ENCODE results near the gene B4GALT2. TPM values are rescaled to one million over a fixed set of nuclear protein-coding genes. Genes with fewer than 3 reads are reported as not detected.

Gene B4GALT2
- total and polyA plus RNA-seq, 2 donors (not counting 1 experiment from before 2014, with no cell fraction given), result 4.6 to 6.5 TPM

DNA sequence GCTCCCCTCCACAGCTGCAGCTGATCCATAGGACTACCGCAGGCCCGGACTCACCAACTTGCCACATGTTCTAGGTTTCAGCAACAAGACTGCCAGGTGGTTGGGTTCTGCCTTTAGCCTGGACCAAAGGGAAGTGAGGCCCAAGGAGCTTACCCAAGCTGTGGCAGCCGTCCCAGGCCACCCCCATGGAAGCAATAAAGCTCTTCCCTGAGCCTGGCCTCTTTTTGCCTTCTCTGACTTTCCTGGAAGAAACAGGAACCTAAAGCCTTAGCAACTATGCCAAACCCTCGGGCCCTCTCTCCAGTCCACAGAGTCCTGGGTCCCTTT is 48.1 kb upstream of the B4GALT2 start:
- H3K4me1 Mint-ChIP-seq, result peaks cover 19% of the 10 kb centered on the region
- TF ChIP-seq, protein P1, sequence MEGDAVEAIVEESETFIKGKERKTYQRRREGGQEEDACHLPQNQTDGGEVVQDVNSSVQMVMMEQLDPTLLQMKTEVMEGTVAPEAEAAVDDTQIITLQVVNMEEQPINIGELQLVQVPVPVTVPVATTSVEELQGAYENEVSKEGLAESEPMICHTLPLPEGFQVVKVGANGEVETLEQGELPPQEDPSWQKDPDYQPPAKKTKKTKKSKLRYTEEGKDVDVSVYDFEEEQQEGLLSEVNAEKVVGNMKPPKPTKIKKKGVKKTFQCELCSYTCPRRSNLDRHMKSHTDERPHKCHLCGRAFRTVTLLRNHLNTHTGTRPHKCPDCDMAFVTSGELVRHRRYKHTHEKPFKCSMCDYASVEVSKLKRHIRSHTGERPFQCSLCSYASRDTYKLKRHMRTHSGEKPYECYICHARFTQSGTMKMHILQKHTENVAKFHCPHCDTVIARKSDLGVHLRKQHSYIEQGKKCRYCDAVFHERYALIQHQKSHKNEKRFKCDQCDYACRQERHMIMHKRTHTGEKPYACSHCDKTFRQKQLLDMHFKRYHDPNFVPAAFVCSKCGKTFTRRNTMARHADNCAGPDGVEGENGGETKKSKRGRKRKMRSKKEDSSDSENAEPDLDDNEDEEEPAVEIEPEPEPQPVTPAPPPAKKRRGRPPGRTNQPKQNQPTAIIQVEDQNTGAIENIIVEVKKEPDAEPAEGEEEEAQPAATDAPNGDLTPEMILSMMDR (IDR thresholded peaks at IDR 0.05), result no peak
- no peak for TF ChIP-seq EZH2 (IDR thresholded peaks at IDR 0.05; ENCODE audit: borderline replicate concordance, insufficient read depth, low read depth, low read length, poor library complexity, severe bottlenecking)
- H4K20me1 ChIP-seq (ENCODE audit: control insufficient read depth, insufficient read depth, low read length, poor library complexity, severe bottlenecking), result no peaks in the 10 kb centered on the region
- H3K4me2 ChIP-seq (replicated peaks; ENCODE audit: low read depth, low read length, poor library complexity, severe bottlenecking), result no peak overlapping the region
- CTCF ChIA-PET, result interaction anchor here (0.6 to 10.3 kb wide), 7 partner anchors 12 to 166 kb away, joined by 3 to 118 read pairs (median 5); no protein-coding TSS in a partner anchor
- DNase-seq, result no peak
- POLR2A ChIA-PET, result no interaction called here
- no peak overlapping the region for H3K9ac ChIP-seq (ENCODE audit: low read length)
- H3K9me3 Mint-ChIP-seq (ENCODE audit: insufficient read depth), result no peaks in the 10 kb centered on the region
- ATAC-seq (ENCODE audit: low read depth), result no peak
- no peak overlapping the region for H2AFZ ChIP-seq (ENCODE audit: insufficient read depth, low read depth, low read length, poor library complexity, severe bottlenecking)
- peaks cover 26% of the 10 kb centered on the region for H3K27me3 Mint-ChIP-seq
- H3K27me3 ChIP-seq (replicated peaks in 1 of 4; ENCODE audit: control extremely low read depth in 1 of 4, control insufficient read depth in 3 of 4, insufficient read depth in 4 of 4, low read length in 3 of 4), result peaks cover 0 to 37% (median 23%) of the 10 kb centered on the region in 4 experiments
- no peak overlapping the region for H3K27ac Mint-ChIP-seq
- intact Hi-C loops (cut with micrococcal nuclease), result loop anchor here (5.0 kb wide), 1 partner anchor 116 kb away; no protein-coding TSS in a partner anchor
- 89% methylated on average over 4 of the region's 4 CpGs for WGBS (ENCODE audit: insufficient coverage)
- no peaks in the 10 kb centered on the region for H3K36me3 ChIP-seq (replicated peaks in 1 of 2; ENCODE audit: control extremely low read depth in 1 of 2, control insufficient read depth in 1 of 2, extremely low read depth in 1 of 2, insufficient read depth in 2 of 2, low read length in 1 of 2)
- peaks cover 23 to 25% of the 10 kb centered on the region in 2 donors for H3K4me1 ChIP-seq (ENCODE audit: control insufficient read depth in 2 of 2, insufficient read depth in 2 of 2, low read length in 2 of 2)
- H3K4me3 ChIP-seq (ENCODE audit: control extremely low read depth in 1 of 5, extremely low read depth in 1 of 5, insufficient read depth in 1 of 5, low read depth in 2 of 5, low read length in 4 of 5), result no peak overlapping the region
- H3K27ac ChIP-seq (ENCODE audit: low read length in 2 of 2), result no peak overlapping the region
- no peak overlapping the region for H3K4me3 Mint-ChIP-seq
- H3K9me3 ChIP-seq (ENCODE audit: control extremely low read depth in 1 of 3, control insufficient read depth in 2 of 3, insufficient read depth in 1 of 3, low read length in 2 of 3), result peaks cover 0 to 14% (median 0%) of the 10 kb centered on the region in 3 donors
- H3K79me2 ChIP-seq (ENCODE audit: control insufficient read depth, insufficient read depth, low read length), result no peaks in the 10 kb centered on the region

DNA sequence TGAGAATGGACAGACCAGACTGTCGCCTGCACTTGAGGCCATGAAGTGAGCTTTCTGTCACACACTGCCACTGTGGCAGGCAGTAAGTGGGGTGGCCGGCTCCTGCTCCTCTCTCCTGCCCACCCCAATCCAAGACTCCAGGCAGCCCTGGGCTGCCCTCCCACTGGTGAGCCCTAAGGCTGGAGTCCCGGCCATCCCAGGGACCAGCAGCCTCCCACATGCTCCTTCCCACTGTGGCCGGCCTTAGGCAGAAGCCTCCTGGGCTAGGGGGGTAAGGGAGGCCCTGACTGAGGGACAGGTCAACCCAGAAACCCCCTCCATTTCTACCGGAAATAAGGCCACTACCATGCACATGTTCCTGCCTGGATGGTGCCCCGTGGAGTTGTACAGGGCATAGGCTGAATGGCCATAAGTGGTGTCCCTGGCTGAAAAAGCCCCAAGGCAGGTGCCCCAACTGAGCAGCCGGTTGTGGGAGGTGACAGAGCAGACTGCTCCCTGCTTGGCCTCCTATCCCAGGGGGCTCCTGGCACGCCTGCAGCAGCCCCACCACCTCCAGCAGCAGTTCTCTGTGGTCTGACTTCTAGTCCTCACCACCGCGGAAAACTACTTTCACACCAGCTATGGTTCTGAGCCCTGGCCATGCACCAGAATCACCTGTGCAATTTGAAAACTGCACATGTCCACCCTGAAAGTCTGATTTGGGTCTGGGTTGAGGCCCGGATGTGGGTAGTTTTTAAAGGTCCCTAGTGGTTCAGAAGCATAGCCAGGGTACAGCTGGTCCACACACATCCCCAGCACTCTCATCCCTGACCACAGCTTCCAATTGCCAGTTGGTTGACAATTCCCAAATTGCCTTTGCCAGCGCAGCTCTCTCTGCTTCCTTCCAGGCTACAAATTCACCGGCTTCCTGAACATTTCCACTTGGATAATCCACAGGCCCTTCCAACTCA is 47.0 kb upstream of the B4GALT2 start:
- intact Hi-C loops (cut with micrococcal nuclease), result loop anchor here (5.0 kb wide), 1 partner anchor 115 kb away; no protein-coding TSS in a partner anchor
- Histone ChIP-seq H3K4me3 (ENCODE audit: control extremely low read depth in 1 of 5, extremely low read depth in 1 of 5, insufficient read depth in 1 of 5, low read depth in 2 of 5, low read length in 4 of 5) (no peak overlapping the region), H3K79me2 (ENCODE audit: control insufficient read depth, insufficient read depth, low read length) (no peaks in the 10 kb centered on the region), H3K4me2 (replicated peaks; ENCODE audit: low read depth, low read length, poor library complexity, severe bottlenecking) (no peak overlapping the region), H3K27me3 (replicated peaks in 1 of 4; ENCODE audit: control extremely low read depth in 1 of 4, control insufficient read depth in 3 of 4, insufficient read depth in 4 of 4, low read length in 3 of 4) (peaks cover 0 to 39% (median 26%) of the 10 kb centered on the region in 4 experiments), H3K9me3 (ENCODE audit: control extremely low read depth in 1 of 3, control insufficient read depth in 2 of 3, insufficient read depth in 1 of 3, low read length in 2 of 3) (peaks cover 0 to 14% (median 0%) of the 10 kb centered on the region in 3 donors), H4K20me1 (ENCODE audit: control insufficient read depth, insufficient read depth, low read length, poor library complexity, severe bottlenecking) (no peaks in the 10 kb centered on the region), H3K27ac (ENCODE audit: low read length in 2 of 2) (no peak overlapping the region), H2AFZ (ENCODE audit: insufficient read depth, low read depth, low read length, poor library complexity, severe bottlenecking) (no peak overlapping the region), H3K9ac (ENCODE audit: low read length) (no peak overlapping the region), H3K4me1 (ENCODE audit: control insufficient read depth in 2 of 2, insufficient read depth in 2 of 2, low read length in 2 of 2) (peaks cover 29 to 30% of the 10 kb centered on the region in 2 donors), H3K36me3 (replicated peaks in 1 of 2; ENCODE audit: control extremely low read depth in 1 of 2, control insufficient read depth in 1 of 2, extremely low read depth in 1 of 2, insufficient read depth in 2 of 2, low read length in 1 of 2) (no peaks in the 10 kb centered on the region)
- no peak for TF ChIP-seq EZH2 (IDR thresholded peaks at IDR 0.05; ENCODE audit: borderline replicate concordance, insufficient read depth, low read depth, low read length, poor library complexity, severe bottlenecking)
- TF ChIP-seq, protein P1 (IDR thresholded peaks at IDR 0.05), result no peak
- ATAC-seq (ENCODE audit: low read depth), result no peak
- Mint-ChIP-seq H3K27me3 (peaks cover 26% of the 10 kb centered on the region), H3K4me3 (no peak overlapping the region), H3K4me1 (peaks cover 21% of the 10 kb centered on the region), H3K27ac (no peak overlapping the region), H3K9me3 (ENCODE audit: insufficient read depth) (no peaks in the 10 kb centered on the region)
- WGBS (ENCODE audit: insufficient coverage), result 84% methylated on average over 9 of the region's 13 CpGs
- DNase-seq, result no peak
- POLR2A ChIA-PET, result no interaction called here
- CTCF ChIA-PET, result interaction anchor here (1.8 to 10.3 kb wide), 2 partner anchors 115 to 167 kb away, joined by 6 to 118 read pairs; no protein-coding TSS in a partner anchor
